ENCODE measurements around the gene MYOM3. TPM values are rescaled to one million over a fixed set of nuclear protein-coding genes. Genes with fewer than 3 reads are reported as not detected.
A peak's percentile ranks its signal among the peaks of the same experiment; 100 is the strongest.

Gene MYOM3
- total and polyA plus RNA-seq, 2 of the 13 experiments (the other 11 are each of a cell fraction or from before 2014, with no cell fraction given), result 5.8 to 15.3 TPM

DNA sequence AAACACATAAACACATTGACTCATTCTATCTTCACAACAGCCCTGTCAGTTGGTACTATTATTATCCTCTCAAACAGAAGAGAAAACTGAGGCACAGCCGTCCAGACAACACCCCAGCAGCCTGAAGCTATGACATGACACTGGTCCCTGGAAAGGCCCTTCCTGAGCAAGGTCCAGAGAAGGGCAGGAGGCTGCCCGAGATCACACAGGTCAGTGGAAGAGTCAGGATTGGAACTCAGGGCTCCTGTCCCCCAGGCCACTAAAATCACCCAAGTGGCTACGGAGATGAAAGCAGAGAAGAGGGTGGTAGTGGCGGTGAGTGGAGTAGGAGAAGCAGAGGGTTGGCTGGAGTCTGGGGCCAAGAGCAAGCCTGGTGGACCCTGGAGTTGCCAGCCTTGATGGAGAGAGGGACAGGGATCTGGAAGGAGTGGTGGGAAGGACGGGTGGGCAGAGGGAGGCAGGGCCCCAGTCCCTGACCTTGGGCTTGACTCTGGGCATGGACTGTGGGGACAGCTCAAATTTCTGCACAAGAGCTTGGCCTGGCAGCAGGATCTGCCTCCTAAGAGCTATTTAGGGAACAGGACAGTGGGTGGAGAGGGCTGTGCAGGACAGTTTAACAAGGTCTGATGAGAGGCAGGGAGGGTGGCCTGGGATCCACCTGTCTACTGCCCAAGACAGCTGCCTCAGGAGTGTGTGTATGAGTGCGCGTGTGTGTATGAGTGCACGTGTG, 15.8 kb downstream of the MYOM3 start:
- Histone ChIP-seq H3K27me3 (ENCODE audit: control insufficient read depth in 1 of 2, insufficient read depth in 2 of 2, low read length in 2 of 2) (no peaks in the 10 kb centered on the region), H3K9me3 (ENCODE audit: low read length) (no peaks in the 10 kb centered on the region), H3K79me2 (ENCODE audit: insufficient read depth, low read length) (no peaks in the 10 kb centered on the region), H3K4me3 (replicated peaks in 1 of 3; ENCODE audit: insufficient read depth in 1 of 3, low read depth in 2 of 3, low read length in 3 of 3) (no peak overlapping the region), H3K36me3 (replicated peaks in 1 of 2; ENCODE audit: control insufficient read depth in 1 of 2, insufficient read depth in 2 of 2, low read length in 2 of 2) (peaks cover 3 to 13% of the 10 kb centered on the region in 2 experiments; a peak in 3 of 5 replicates), H3K9ac (ENCODE audit: insufficient read depth, low read depth, low read length) (no peak overlapping the region), H3K27ac (ENCODE audit: extremely low read length, insufficient read depth, low read length) (no peak overlapping the region), H2AFZ (ENCODE audit: low read length) (no peak overlapping the region), H3K4me2 (ENCODE audit: low read depth, low read length) (no peak overlapping the region), H4K20me1 (ENCODE audit: insufficient read depth, low read length) (0 out of 2 replicates have a peak, but pooled peaks cover under 1% of the 10 kb centered on the region), H3K4me1 (ENCODE audit: insufficient read depth, low read length) (peaks cover 41% of the 10 kb centered on the region)
- ATAC-seq, result no peak
- WGBS (ENCODE audit: low lambda C conversion rate), result 95% methylated on average over 8 of the region's 8 CpGs
- FAIRE-seq, result no peak
- no TSS peak for BruUV-seq (replicated peaks)
- TF ChIP-seq, protein P1, sequence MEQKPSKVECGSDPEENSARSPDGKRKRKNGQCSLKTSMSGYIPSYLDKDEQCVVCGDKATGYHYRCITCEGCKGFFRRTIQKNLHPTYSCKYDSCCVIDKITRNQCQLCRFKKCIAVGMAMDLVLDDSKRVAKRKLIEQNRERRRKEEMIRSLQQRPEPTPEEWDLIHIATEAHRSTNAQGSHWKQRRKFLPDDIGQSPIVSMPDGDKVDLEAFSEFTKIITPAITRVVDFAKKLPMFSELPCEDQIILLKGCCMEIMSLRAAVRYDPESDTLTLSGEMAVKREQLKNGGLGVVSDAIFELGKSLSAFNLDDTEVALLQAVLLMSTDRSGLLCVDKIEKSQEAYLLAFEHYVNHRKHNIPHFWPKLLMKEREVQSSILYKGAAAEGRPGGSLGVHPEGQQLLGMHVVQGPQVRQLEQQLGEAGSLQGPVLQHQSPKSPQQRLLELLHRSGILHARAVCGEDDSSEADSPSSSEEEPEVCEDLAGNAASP (CRISPR knock-in tag; IDR thresholded peaks at IDR 0.05; ENCODE audit: borderline replicate concordance), result no peak
- TF ChIP-seq KAT2B (IDR thresholded peaks at IDR 0.05; ENCODE audit: borderline replicate concordance, low read depth, low read length) (no peak), ZNF432 (CRISPR knock-in tag; IDR thresholded peaks at IDR 0.05; ENCODE audit: borderline replicate concordance) (no peak), ZNF768 (CRISPR knock-in tag; IDR thresholded peaks at IDR 0.05) (peak; percentile 62; the same call in 1 of the 2 replicates)
- in situ Hi-C loops (cut with HindIII; ENCODE audit: extremely low pct_ligation_motif_present, low pct_unique_long_range_greater_than_20kb), result no loop called here
- ChIA-PET CTCF (ENCODE audit: low intra/inter-chr PET ratio, low total read pairs) (no interaction called here), POLR2A (no interaction called here)
- no peak for DNase-seq (ENCODE audit: low spot score)
- intact Hi-C loops (cut with micrococcal nuclease; ENCODE audit: unreplicated experiment), result no loop called here

- Histone ChIP-seq H3K36me3 (replicated peaks in 1 of 2; ENCODE audit: control insufficient read depth in 1 of 2, insufficient read depth in 2 of 2, low read length in 2 of 2) (peaks cover 5 to 16% of the 10 kb centered on the region in 2 experiments; a peak in 3 of 5 replicates), H3K79me2 (ENCODE audit: insufficient read depth, low read length) (no peaks in the 10 kb centered on the region), H3K4me1 (ENCODE audit: insufficient read depth, low read length) (peaks cover 32% of the 10 kb centered on the region), H3K9ac (ENCODE audit: insufficient read depth, low read depth, low read length) (no peak overlapping the region), H3K27ac (ENCODE audit: extremely low read length, insufficient read depth, low read length) (no peak overlapping the region), H3K27me3 (ENCODE audit: control insufficient read depth in 1 of 2, insufficient read depth in 2 of 2, low read length in 2 of 2) (no peaks in the 10 kb centered on the region), H2AFZ (ENCODE audit: low read length) (no peak overlapping the region), H3K9me3 (ENCODE audit: low read length) (no peaks in the 10 kb centered on the region), H4K20me1 (ENCODE audit: insufficient read depth, low read length) (0 out of 2 replicates have a peak, but pooled peaks cover 2% of the 10 kb centered on the region), H3K4me2 (ENCODE audit: low read depth, low read length) (no peak overlapping the region), H3K4me3 (replicated peaks in 1 of 3; ENCODE audit: insufficient read depth in 1 of 3, low read depth in 2 of 3, low read length in 3 of 3) (no peak overlapping the region)
- 83% methylated on average over 14 of the region's 14 CpGs for WGBS (ENCODE audit: low lambda C conversion rate)
- in situ Hi-C loops (cut with HindIII; ENCODE audit: extremely low pct_ligation_motif_present, low pct_unique_long_range_greater_than_20kb) (no loop called here), intact Hi-C loops (cut with micrococcal nuclease; ENCODE audit: unreplicated experiment) (no loop called here)
- no peak for DNase-seq (ENCODE audit: low spot score)
- ATAC-seq, result no peak
- CTCF ChIA-PET (ENCODE audit: low intra/inter-chr PET ratio, low total read pairs), result no interaction called here
- TF ChIP-seq ZNF468 (CRISPR knock-in tag; IDR thresholded peaks at IDR 0.05), result no peak
- no peak for TF ChIP-seq PAF1 (CRISPR knock-in tag; IDR thresholded peaks at IDR 0.05)
- TF ChIP-seq, protein P2, sequence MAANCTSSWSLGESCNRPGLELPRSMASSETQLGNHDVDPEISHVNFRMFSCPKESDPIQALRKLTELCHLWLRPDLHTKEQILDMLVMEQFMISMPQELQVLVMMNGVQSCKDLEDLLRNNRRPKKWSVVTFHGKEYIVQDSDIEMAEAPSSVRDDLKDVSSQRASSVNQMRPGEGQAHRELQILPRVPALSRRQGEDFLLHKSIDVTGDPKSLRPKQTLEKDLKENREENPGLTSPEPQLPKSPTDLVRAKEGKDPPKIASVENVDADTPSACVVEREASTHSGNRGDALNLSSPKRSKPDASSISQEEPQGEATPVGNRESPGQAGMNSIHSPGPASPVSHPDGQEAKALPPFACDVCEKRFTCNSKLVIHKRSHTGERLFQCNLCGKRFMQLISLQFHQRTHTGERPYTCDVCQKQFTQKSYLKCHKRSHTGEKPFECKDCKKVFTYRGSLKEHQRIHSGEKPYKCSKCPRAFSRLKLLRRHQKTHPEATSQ (CRISPR knock-in tag; IDR thresholded peaks at IDR 0.05; ENCODE audit: borderline replicate concordance), result no peak
- no peak for TF ChIP-seq PCBP1 (IDR thresholded peaks at IDR 0.05; ENCODE audit: borderline replicate concordance, low read depth, low read length)
- TF ChIP-seq ZNF629 (CRISPR knock-in tag; conservative IDR thresholded peaks at IDR 0.05), result peak; percentile 73
- peak; percentile 43; the same call in 1 of the 2 replicates for TF ChIP-seq SRF (IDR thresholded peaks at IDR 0.05; ENCODE audit: low read depth, low read length)
- no peak for TF ChIP-seq ZFP36 (IDR thresholded peaks at IDR 0.05; ENCODE audit: borderline replicate concordance, low read depth, low read length, partially characterized antibody)
- FAIRE-seq, result no peak
- POLR2A ChIA-PET, result interaction anchor here (1.4 kb wide), 1 partner anchor 10 kb away, joined by 4 read pairs; no protein-coding TSS in a partner anchor
- BruUV-seq (replicated peaks), result no TSS peak
Observed at GRCh38 chr1:24095140-24095859, 16.6 kb downstream of the MYOM3 start.

Data from HepG2 (cell line).